Ovary (tissue), 3 donors: ENCODE measurements around the gene CYP46A1.

Experiments used
- EP300 ChIP-seq: sonication (generic); formaldehyde crosslinking; IDR thresholded peaks from one replicate; pipeline ENCODE4 v1.6.1; 2017; ENCODE audit warnings: antibody characterized with exemption
- POLR2A ChIP-seq: fragments of 450-650 bp; IDR thresholded peaks from one replicate; pipeline ENCODE4 v1.6.1; 2017; ENCODE audit warnings: antibody characterized with exemption, mild to moderate bottlenecking, moderate library complexity
- TF ChIP-seq, protein P1 (sequence below), 3 donors: fragments of 450-650 bp in 2 of 3; fragments of 200-600 bp in 1 of 3; IDR thresholded peaks; one replicate each; pipeline versions ENCODE4 v1.5.1 to v1.8.0; 2016 to 2022; ENCODE audit warnings: antibody characterized with exemption in 3 of 3, mild to moderate bottlenecking in 1 of 3
- donor health status: DM: no; HTN: no; CAD: no.

DNA sequence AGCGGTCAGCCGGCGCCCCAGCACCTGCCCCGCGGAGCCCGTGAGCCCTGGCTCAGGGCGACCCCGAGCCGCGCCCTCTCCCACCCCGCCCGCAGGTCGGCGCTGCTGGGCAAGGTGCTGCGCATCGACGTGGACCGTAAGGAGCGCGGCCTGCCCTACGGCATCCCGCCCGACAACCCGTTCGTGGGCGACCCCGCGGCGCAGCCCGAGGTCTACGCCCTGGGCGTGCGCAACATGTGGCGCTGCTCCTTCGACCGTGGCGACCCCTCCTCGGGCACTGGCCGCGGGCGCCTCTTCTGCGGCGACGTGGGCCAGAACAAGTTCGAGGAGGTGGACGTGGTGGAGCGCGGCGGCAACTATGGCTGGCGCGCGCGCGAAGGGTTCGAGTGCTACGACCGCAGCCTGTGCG, 24.8 kb upstream of the CYP46A1 start:
- TF ChIP-seq, protein P1, sequence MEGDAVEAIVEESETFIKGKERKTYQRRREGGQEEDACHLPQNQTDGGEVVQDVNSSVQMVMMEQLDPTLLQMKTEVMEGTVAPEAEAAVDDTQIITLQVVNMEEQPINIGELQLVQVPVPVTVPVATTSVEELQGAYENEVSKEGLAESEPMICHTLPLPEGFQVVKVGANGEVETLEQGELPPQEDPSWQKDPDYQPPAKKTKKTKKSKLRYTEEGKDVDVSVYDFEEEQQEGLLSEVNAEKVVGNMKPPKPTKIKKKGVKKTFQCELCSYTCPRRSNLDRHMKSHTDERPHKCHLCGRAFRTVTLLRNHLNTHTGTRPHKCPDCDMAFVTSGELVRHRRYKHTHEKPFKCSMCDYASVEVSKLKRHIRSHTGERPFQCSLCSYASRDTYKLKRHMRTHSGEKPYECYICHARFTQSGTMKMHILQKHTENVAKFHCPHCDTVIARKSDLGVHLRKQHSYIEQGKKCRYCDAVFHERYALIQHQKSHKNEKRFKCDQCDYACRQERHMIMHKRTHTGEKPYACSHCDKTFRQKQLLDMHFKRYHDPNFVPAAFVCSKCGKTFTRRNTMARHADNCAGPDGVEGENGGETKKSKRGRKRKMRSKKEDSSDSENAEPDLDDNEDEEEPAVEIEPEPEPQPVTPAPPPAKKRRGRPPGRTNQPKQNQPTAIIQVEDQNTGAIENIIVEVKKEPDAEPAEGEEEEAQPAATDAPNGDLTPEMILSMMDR (IDR thresholded peaks at IDR 0.05) = no peak
- TF ChIP-seq EP300 (no peak), POLR2A (no peak)
